GM18909 (cell line): ENCODE results near the gene HSD3B1.
A peak's percentile ranks its signal among the peaks of the same experiment; 100 is the strongest.

Experiments used
- ATAC-seq: cut with Tn5 transposase; IDR thresholded peaks from one replicate; pipeline ENCODE4 v1.9.1; 2021; ENCODE audit warnings: mild to moderate bottlenecking; ENCODE audit not compliant: unreplicated experiment, poor library complexity

The HSD3B1 gene

GRCh38 chr1:119506941-119507340, at the start of gene HSD3B1:
Gene HSD3B1 (plus strand): TSS chr1:119507210. CDS start chr1:119507477, 267 bp downstream.
- no peak for ATAC-seq

- no peak for ATAC-seq
Measured at GRCh38 chr1:119462964-119463363, 44.0 kb upstream of the HSD3B1 start.

- ATAC-seq: no peak
Measured at GRCh38 chr1:119463569-119463968, 43.4 kb upstream of the HSD3B1 start.

- ATAC-seq: no peak
Measured at GRCh38 chr1:119466445-119466844, 40.6 kb upstream of the HSD3B1 start.

- no peak for ATAC-seq
Measured at GRCh38 chr1:119467219-119467618, 39.8 kb upstream of the HSD3B1 start.

GRCh38 chr1:119467857-119468668, 38.9 kb upstream of the HSD3B1 start:
- no peak for ATAC-seq

- no peak for ATAC-seq
Measured at GRCh38 chr1:119469741-119470140, 37.3 kb upstream of the HSD3B1 start.

GRCh38 chr1:119470377-119470776, 36.6 kb upstream of the HSD3B1 start:
- ATAC-seq: no peak

- no peak for ATAC-seq
Measured at GRCh38 chr1:119470958-119471357, 36.1 kb upstream of the HSD3B1 start.

GRCh38 chr1:119471566-119471965, 35.4 kb upstream of the HSD3B1 start:
- ATAC-seq: no peak

GRCh38 chr1:119472080-119472818, 34.8 kb upstream of the HSD3B1 start:
- ATAC-seq: no peak

GRCh38 chr1:119472819-119473175, 34.2 kb upstream of the HSD3B1 start:
- ATAC-seq: no peak

- peak; percentile 82 for ATAC-seq
Measured at GRCh38 chr1:119475866-119476439, 31.1 kb upstream of the HSD3B1 start.

- no peak for ATAC-seq
Measured at GRCh38 chr1:119477710-119478109, 29.3 kb upstream of the HSD3B1 start.

GRCh38 chr1:119480175-119480574, 26.8 kb upstream of the HSD3B1 start:
- no peak for ATAC-seq

- ATAC-seq: no peak
Measured at GRCh38 chr1:119481951-119482350, 25.1 kb upstream of the HSD3B1 start.

- no peak for ATAC-seq
Measured at GRCh38 chr1:119482517-119483425, 24.2 kb upstream of the HSD3B1 start.

- ATAC-seq: no peak
Measured at GRCh38 chr1:119483441-119484200, 23.4 kb upstream of the HSD3B1 start.

- no peak for ATAC-seq
Measured at GRCh38 chr1:119485201-119485600, 21.8 kb upstream of the HSD3B1 start.

GRCh38 chr1:119488216-119488615, 18.8 kb upstream of the HSD3B1 start:
- ATAC-seq: no peak
